ENCODE results near the gene DROSHA.

DROSHA gene

DNA sequence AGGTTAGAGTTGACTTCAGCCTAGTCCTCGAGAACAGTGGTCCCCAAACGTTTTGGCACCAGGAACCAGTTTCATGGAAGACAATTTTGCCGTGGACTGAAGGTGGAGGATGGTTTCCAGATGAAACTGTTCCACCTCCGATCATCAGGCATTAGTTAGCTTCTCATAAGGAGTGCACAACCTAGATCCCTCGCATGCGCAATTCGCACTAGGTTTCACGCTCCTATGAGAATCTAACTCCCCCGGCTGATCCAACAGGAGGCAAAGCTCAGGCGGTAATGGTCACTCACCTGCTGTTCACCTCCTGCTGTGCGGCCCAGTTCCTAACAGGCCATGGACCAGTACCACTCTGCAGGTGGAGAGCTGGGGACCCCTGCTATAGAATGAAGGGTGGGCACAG is 174.9 kb downstream of the DROSHA start:
- TF ChIP-seq, protein P1, sequence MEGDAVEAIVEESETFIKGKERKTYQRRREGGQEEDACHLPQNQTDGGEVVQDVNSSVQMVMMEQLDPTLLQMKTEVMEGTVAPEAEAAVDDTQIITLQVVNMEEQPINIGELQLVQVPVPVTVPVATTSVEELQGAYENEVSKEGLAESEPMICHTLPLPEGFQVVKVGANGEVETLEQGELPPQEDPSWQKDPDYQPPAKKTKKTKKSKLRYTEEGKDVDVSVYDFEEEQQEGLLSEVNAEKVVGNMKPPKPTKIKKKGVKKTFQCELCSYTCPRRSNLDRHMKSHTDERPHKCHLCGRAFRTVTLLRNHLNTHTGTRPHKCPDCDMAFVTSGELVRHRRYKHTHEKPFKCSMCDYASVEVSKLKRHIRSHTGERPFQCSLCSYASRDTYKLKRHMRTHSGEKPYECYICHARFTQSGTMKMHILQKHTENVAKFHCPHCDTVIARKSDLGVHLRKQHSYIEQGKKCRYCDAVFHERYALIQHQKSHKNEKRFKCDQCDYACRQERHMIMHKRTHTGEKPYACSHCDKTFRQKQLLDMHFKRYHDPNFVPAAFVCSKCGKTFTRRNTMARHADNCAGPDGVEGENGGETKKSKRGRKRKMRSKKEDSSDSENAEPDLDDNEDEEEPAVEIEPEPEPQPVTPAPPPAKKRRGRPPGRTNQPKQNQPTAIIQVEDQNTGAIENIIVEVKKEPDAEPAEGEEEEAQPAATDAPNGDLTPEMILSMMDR (IDR thresholded peaks at IDR 0.05; ENCODE audit: low read depth, low read length, poor library complexity, severe bottlenecking), result no peak
- TF ChIP-seq EZH2phosphoT487 (IDR thresholded peaks at IDR 0.05; ENCODE audit: borderline replicate concordance, low read length), result no peak
- Histone ChIP-seq H3K9me3 (ENCODE audit: control insufficient read depth, insufficient read depth, low read length) (no peaks in the 10 kb centered on the region), H3F3A (ENCODE audit: control insufficient read depth, insufficient read depth) (no peaks in the 10 kb centered on the region), H3K79me2 (ENCODE audit: control insufficient read depth, low read length) (no peaks in the 10 kb centered on the region), H3K4me2 (ENCODE audit: low read length) (no peak overlapping the region), H3K27ac (ENCODE audit: low read depth, low read length) (no peak overlapping the region), H3K4me3 (ENCODE audit: low read length) (no peak overlapping the region), H4K20me1 (ENCODE audit: control insufficient read depth, insufficient read depth, low read depth, low read length) (no peaks in the 10 kb centered on the region), H3K4me1 (ENCODE audit: control insufficient read depth, low read length) (no peaks in the 10 kb centered on the region), H3K27me3 (ENCODE audit: control insufficient read depth, low read length) (no peaks in the 10 kb centered on the region), H3K9me2 (replicated peaks; ENCODE audit: control insufficient read depth, low read length) (no peaks in the 10 kb centered on the region), H3K36me3 (ENCODE audit: control insufficient read depth, low read length) (no peaks in the 10 kb centered on the region)

DNA sequence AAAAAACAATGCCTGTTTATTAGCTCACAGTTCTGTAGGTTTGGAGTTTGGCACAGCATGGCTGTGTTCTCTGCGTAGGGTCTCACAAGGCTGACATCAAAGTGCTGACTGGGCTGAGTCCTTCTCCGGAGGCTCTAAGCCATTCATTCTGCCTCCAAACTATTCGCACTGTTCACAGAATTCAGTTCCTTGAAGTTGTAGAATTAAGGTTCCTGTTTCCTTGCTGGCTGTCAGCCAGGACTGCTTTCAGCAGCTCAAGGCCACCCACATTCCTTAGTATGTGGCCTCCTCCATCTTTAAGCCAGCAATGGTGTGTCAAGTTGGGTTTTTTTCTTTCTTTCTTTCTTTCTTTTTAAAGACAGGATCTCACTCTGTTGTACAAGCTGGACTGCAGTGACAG is 176.6 kb downstream of the DROSHA start:
- Histone ChIP-seq H3K4me3 (ENCODE audit: low read length) (no peak overlapping the region), H3K9me3 (ENCODE audit: control insufficient read depth, insufficient read depth, low read length) (no peaks in the 10 kb centered on the region), H3K9me2 (replicated peaks; ENCODE audit: control insufficient read depth, low read length) (no peaks in the 10 kb centered on the region), H3K36me3 (ENCODE audit: control insufficient read depth, low read length) (no peaks in the 10 kb centered on the region), H4K20me1 (ENCODE audit: control insufficient read depth, insufficient read depth, low read depth, low read length) (no peaks in the 10 kb centered on the region), H3K4me2 (ENCODE audit: low read length) (no peak overlapping the region), H3K27me3 (ENCODE audit: control insufficient read depth, low read length) (no peaks in the 10 kb centered on the region), H3K4me1 (ENCODE audit: control insufficient read depth, low read length) (no peaks in the 10 kb centered on the region), H3F3A (ENCODE audit: control insufficient read depth, insufficient read depth) (no peaks in the 10 kb centered on the region), H3K79me2 (ENCODE audit: control insufficient read depth, low read length) (no peaks in the 10 kb centered on the region), H3K27ac (ENCODE audit: low read depth, low read length) (no peak overlapping the region)
- TF ChIP-seq, protein P1 (IDR thresholded peaks at IDR 0.05; ENCODE audit: low read depth, low read length, poor library complexity, severe bottlenecking), result no peak
- TF ChIP-seq EZH2phosphoT487 (IDR thresholded peaks at IDR 0.05; ENCODE audit: borderline replicate concordance, low read length), result no peak
